ENCODE results near the gene LRP5.

LRP5 gene

DNA sequence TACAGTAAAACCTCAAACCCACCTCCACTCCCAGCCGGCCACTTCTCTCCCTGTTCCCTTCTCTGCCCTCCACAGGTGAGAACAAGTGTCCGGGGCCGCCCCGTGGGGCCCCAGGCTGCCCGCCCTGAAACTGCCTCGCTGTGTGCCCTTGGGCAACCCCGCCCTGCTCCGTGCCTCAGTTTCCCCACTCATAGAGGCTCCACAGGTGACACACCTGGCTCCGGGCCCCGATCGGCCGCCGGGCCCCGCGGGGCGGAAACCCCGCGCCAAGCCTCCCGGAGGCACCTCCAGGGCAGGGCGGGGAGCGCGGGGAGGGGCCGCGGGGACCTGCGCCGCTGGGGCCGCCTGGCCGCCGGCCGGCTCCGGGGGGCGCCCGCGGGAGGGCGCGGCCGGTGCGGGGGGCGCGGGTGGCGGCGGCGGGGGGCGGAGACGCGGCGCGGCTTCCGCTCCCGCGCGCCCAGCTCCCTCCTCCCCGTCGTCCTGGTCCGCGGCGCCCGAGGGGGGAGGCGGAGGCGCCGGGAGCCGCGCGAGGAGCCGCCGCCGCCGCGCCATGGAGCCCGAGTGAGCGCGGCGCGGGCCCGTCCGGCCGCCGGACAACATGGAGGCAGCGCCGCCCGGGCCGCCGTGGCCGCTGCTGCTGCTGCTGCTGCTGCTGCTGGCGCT lies at the start of gene LRP5:
Gene LRP5, plus strand, starts transcription at position 475 of the 663 bp plus-strand sequence. Its CDS starts 124 bp downstream, at position 599.
- no peak for DNase-seq

DNA sequence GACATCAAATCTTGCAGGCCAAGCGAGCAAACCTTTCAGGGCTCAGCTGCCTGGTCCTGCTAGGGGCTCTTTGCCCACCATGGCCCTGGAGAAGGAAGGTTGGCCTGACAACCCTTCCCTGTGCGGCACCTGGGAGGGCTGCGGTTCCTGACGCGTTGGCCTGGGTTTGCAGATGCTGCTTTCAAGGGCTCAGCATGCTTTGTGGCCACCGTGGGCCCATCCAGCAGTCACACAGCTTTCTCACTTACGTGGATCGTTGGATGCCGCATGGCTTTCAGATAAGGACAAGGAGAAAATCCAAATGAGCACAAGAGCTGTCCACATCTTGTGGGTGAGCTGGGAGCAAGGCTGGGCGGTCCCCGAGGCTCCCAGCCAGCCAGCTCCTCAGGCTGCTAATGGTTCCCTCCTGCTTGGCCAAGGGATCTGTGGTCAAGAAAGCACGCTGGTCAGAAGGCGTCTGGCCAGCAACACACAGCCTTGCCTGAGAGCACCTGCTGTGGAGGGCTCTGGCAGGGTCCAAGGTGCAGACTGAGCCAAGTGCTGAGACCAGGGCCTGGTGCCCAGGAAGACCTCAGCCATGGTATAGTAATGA lies 48.9 kb upstream of the LRP5 start:
- DNase-seq = no peak

DNA sequence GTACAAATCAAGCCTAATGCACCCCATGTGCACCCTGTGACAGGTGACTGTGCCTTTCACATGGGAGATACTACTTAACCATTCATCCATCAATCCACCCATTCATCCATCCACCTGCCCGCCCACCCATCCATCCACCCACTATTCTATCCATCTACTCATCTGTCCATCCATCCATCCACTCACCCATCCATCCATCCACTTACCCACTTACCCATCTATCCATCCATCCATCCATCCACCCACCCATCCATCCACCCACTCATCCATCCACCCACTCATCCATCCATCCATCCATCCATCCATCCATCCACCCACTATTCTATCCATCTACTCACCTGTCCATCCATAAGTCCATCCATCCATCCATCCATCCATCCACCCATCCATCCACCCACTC lies 48.1 kb upstream of the LRP5 start:
- no peak for DNase-seq

DNA sequence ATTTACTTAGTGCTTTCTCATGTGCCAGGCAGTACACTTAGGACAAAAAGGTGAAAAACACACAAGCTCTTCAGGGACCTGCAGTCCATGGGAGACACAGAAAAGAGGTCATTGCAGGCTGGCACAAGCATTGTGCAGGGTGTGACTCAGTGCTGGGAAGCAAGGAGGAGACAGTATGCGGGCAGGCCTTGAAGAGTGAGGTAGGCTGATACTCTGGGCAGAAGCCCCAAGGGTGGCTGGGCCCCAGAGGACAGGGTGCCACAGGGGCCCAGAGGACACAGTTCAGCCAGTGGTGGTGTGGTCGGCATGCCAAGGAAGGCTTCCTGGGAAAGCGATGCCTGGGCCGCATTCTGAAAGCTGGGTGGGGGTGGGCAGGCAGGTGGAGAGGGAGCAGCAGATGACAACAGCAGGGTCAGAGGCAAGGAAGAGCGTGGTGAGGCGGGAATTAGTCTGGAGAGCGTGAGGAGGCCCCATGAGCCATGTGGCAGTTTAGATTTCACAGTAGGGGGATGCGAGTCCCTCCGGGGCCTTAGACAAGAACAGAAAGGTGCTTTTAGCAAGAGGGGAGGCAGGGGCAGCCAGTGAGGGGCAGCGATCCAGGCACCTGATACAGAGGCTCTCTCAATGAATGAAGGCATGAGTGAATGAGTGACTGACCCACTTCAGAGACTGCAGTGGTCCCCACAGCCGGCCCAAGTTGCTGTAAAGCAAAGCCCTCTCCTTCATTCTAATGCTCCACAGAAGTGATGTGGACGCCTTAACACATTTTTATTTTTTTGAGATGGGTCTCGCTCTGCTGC lies 47.5 kb upstream of the LRP5 start:
- DNase-seq = no peak

DNA sequence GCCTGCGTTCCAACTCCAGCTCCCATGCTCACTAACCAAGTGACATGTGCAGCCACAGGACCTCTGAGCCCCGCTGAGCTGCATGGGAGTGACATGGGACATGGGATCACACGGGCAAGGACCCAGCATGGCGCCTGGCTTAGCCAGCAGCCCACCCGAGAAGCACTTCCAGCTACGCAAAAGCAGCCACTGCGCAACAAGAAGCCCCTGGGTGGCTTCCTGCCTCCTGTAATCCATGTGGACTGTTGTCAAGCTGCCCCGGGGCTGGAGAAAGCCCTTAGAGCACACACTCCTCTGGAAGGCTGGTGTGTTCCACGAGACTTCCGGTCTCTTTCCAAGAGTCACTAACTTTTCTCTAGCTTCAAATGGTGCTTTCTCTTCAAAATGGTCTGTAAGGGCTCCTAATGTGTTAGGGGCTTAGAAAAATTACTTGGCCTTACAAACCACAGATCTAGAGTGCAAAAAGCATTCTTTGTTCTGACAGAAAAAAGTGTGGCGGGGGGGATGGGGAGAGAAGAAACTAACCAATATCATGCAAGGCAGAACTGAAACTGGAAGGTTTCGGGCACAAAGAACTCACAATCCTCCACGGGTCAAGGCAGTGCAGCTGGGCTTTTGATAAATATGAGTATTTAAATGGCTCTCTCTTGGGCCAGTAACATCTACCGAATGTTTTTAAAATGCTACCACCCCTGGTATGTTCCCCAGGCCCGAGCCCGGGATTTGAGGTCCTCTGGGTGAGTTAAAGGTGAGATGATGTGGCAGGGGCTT lies 46.1 kb upstream of the LRP5 start:
- no peak for DNase-seq

DNA sequence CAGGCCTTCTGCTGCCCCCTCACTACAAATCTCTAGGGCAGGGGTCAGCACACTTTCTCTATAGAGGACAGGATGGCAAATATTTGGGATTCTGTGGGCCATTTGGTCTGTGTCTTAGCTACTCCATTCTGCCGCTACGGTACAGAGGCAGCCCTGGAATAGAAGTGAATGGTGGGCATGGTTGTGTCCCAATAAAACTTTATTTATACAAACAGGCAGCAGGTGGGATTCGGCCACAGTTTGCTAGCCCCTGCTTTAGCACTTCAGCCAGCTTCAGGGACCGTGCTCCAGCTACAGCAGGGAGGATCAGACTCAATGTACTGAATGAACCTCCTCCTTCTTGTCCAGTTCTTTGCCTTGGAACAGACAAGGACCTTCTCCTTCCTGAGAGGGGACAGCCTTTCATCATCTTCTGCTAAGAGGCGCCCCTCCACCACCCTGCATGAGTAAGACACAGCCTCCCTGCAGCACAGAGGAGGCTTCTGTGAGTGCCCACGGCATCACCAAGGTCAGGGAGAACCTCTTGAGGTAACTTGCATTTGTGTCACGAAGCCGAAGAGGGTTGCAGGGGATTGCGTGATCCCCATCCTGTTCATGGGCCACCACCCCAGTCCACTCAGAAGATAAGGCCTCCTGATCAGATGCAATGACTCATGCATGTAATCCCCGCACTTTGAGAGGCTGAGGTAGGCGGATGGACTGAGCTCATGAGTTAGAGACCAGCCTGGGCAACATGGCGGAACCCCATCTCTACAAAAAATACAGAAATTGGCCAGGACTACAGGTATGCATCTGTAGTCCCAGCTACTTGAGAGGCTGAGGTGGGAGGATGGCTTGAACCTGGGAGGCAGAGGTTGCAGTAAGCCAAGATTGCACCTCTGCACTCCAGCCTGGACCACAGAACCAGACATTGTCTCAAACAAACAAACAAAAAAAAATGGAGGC lies 45.2 kb upstream of the LRP5 start:
- DNase-seq = no peak

DNA sequence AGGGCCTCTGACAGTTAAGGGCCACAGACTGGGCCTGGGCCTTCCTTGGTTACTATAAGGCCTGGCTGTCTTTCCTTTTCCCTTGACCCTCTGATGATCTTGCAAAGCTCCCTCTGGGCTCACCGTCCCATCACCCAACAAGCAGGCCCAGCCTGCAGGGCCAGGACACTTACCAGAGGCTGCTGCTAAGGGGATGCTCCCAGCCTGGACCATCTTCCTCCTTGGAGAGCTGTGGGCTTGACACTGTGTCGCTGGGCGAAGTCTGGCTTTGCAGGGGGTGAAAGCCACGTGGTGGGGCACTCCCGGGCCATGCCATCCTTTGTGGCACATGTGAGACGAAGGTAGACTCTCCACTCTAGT lies 44.5 kb upstream of the LRP5 start:
- no peak for DNase-seq

DNA sequence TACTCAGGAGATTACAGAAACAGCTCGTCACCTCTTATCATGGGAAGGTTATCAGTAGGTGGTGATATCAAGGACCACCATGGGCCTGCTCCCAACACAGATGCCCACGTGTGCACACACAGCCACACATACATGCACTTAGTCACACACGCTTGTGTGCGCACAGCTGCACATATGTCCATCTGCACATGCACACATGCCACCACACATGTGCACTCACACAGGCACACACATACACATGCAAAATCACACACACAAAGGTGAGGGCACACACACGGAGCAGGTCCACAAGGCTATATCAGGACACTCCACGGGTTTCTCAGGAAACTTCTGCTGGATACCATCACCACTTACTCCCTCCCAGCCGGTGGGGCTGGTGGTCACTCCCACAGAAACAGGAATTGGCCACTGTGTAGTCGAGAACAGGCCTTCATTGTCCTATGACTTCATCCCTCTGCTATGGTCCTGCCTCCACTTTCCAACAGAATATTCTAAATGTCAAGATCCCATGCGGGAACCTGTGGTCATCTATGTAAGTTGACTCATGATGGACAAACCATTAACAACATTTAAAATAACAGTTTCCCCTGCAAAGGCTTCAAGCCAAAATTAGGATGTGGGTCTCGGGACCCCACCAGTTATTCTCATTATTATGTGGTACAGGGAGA lies 42.8 kb upstream of the LRP5 start:
- DNase-seq = no peak

DNA sequence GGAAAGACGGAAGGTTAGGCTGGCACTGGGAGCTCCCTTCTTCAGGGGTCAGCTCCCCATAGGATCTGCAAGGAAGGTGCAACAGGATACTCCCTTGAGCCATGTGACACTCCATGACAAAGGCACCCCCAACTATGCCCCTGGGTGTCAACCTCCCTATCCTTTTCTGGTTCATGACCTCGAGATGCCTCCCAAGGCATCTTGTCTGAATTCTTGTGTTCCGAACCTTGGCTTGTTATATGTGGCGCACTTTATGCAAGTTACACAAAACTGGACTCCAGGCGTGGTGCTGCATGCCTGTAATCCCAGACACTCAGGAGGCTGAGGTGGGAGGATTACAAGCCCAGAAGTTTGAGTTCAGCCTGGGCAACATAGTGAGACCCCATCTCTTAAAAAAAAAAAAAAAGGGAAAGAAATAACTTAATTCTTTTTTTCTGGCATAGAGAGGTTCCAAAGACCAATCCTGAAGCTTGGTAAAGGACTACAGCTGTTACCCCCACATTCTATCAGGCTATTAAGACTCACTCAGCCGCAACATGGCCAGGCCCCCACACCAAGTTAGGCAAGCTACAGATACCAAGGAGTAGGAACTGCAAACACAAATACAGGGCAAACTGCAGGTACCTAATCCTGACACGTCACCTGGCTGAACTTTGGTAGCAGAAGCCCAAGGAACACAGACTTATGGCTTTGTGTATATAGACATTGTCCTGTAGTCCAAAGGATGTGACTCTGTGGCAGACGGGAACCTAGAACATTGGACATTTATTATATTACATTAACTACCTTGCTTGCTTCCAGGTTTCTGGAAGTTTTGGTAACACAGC lies 42.0 kb upstream of the LRP5 start:
- DNase-seq = no peak

DNA sequence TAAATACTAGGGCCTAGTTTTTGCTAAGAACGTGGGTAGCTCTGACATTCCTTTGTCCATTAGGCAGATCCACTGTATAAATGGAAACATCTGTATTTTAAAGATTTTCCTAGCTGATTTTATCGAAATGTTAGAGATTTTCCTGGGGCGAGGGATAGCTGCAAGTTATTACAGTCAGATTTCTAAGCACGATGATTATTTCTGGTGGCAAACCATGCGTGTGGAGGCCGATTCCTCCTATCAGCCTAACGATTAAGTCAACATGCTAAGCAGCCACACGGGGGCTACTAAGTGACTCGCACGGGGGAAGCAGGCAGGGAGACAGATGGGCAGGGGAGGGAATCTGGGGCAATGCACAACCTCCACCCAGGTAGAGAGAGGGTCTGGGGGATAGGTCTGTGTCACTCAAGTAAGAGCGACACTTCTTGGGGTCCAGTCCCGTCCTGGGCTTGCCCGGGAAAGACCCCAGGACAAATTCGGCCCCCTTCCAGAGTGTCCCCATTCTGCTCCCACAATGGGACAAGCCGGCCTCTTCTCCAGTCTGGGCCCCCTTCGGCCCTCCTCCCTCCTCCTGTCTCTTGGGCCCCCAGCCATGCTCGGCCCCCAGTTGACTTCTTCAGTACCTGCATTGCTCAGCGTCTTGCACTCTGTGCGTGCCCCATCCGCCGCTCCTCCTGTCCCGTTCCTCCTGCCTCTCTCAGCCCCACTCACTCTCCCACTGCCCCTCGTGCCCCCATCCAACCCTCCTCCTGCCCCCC lies 41.2 kb upstream of the LRP5 start:
- peak; percentile 28 for DNase-seq

DNA sequence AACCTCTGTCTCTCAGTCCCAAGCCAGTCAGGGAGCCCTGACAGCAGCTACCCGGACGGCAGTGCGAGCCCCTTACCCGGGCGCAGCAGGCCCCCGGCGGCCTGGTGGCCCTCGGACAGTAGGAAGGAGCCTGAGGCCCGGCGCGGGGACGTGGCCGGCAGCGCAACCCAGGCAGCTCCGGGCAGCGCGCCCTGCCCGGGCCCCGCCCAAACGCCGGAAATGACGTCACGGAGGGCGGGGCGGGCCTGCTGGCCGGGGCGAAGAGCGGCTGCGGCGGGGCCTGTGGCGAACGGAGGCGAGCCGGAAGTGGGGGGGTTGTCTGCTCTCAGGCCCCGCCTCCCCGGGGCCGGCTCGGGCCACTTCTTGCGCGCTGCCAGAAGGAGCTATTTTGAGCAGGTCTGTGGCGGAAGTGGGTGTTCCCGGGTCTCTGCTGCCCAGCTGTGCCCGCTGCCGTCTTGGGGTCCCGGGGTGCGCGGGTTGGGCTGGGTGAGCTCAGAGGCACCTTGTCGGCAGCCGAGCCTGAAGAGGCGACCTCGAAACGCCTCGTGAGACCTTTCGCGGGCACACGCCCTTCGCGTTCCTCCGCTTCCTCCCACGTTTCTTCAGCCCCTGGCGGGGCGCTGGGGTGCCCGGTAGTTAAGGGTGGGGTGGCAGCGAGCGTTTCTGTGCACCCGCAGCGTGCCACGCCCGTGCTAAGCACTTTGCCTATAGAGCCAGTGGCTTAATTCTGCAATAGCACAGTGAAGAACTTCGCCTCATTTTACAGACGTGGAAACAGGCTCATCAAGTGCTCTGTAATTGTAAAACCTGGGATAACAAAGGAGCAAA lies 40.4 kb upstream of the LRP5 start, which contains the start of gene C11orf24:
Gene C11orf24, minus strand, starts transcription at position 193 of the 828 bp plus-strand sequence. CDS start 8,206 bp downstream, outside the sequence.
- DNase-seq = peak; percentile 76

DNA sequence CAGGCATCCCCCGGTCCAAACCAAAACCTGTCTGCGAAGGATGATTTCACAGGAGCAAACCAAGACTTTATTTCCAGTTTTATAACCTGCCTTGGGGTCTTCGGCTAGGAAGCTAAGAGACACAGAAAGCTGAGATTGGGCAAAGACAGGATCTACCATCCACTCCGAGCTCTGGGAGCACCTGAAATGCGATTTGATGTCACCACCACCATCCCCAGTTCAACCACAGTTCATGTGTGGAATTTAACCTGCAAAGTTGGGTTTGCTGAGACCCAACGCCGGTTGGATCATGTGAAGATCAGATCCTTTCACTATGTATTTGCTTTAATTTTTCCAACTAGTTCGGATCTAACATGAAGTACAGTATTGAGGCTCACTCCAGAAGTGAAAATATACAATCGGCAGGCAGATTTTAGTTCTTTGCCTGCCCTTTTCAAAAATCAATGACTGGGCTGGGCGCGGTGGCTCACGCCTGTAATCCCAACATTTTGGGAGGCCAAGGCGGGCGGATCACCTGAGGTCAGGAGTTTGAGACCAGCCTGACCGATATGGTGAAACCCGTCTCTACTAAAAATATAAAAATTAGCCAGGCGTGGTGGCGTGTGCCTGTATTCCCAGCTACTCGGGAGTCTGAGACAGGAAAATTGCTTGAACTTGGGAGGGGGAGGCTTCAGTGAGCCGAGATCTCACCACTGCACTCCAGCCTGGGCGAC lies 39.2 kb upstream of the LRP5 start:
- no peak for DNase-seq

DNA sequence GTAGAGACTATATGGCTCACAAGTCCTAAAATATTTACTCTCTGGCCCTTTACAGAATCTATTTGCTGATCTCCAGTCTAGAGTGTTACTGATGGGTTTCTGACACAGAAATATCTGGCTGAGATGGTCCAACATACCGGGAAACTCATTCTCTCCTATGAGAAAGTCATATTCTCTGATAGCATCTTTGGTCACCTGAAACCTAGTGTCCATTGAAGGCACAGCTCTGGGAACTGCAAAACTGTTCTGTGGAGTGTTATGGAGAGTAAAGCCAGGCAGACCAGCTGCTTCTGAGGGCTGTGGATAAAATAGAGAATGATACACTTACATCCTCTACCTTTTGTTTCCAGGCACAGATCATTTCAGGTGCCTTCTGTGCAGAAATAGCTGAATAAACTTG lies 38.1 kb upstream of the LRP5 start:
- no peak for DNase-seq

DNA sequence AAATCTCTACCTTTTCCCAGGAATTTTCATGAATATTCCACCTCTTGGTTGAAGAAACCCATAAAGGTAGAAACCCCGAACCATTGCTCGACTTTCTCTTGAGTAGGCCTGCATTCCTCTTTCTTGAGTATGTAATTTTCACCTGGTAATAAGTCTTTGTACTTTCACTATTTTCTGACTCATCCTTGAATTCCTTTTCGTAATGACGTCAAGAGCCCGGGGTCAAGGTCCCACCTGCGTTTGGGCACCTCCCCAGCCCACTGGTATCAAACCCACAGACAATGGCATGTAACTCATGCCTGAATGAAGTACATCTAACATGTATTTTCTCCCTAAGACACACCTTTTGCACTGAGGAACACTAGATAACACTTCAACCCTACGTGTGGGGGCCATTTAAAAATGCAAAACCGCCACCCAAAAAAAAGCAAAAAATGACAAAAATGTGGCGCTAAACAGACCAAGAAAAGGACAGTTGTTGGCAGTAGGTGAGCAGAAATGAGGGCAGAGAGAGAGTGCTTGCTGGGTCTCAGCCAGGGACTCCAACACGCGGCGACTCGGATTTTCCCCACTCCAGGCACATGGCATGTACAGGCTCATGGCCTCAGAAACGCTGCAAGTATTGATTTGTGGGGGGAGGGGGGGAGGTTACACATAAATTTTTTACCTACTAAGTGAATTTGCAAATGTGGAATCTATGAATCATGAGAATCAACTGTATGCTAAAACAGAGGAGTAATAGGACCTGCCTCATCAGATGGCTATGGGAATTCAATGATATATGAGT lies 36.5 kb upstream of the LRP5 start:
- DNase-seq = no peak

DNA sequence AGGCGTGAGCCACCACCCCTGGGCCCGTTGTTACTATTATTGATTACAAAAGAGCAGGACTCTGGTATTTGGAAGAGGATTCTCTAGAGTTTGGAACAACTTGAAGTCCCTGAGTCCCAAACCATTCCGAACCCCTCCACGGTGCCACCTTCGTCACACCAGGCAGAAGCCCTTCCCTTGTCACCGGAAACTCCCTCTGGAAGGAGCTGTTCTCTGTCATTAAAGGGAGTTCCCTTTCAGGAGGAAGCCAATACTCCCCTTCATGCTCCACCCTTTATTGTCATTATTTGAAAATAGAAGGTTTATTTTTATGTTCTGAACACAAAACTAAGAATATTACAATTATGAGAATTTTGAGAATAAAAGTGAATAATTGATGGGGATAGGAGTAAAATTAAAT lies 35.5 kb upstream of the LRP5 start:
- no peak for DNase-seq

DNA sequence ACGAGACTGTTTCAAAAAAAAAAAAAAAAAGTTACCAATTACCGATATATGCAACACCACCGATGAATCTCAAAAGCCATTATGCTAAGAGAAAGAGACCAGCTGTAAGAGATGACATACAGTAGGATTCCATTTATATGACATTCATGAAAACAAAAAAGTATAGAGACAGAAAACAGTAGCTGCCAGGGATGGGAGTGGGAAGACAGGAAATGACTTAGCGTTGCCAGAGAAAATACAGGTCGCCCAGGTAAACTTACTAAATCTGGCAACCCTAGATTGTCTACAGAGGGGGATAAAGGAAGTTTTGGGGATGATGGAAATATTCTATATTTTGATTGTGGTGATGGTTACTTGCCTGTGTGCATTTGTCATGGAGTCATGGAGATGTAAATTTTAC lies 32.7 kb upstream of the LRP5 start:
- no peak for DNase-seq

DNA sequence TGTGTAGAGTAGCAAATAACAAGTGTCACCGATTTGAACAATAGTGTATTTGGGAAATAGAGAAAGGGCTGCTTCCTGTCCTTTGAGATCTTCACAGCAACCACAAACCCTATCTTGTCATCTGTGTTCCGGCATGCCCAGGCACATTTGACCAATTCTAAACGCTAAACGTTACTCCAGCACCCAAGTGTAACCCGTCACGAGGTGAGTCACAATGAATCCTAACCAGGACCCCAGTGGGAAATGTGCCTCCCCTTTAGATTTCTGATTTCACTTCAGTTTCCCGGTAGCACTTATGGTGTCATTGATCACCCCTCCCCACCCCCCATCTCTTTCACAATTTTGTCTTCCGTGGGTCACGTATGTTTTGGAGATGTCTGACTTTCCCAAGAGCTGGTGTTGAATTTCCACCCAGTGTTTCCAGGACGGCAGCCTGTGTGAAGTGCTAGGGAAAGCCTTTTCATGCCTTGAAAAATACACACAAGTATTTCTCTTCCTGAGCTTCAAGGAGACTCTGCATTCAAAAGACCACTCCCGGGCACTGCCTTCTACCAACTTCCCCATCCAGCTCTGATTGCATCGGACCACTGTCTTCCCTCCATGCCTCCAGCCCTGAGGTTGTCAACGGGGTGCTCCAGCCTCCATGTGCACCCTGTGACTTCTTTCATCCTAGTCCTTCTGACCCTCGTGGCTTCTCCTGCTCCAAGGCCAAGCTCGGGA lies 30.1 kb upstream of the LRP5 start:
- no peak for DNase-seq

Data from NCI-H2107 (cell line).